PFSK-1 (cell line): ENCODE measurements around the gene MAD1L1.

Source experiments
- FOXP2 ChIP-seq: optimal IDR thresholded peaks from 2 replicates; pipeline ENCODE3; 2011; ENCODE audit warnings: borderline replicate concordance, control low read depth, inconsistent platforms; ENCODE audit not compliant: insufficient read depth; ENCODE audit errors: extremely low read length, extremely low read depth
- POLR2AphosphoS5 ChIP-seq: IDR thresholded peaks from 2 replicates; pipeline ENCODE4 v1.6.1; 2012; ENCODE audit warnings: low read depth, mild to moderate bottlenecking, control low read depth, low read length, moderate library complexity
- SIN3A ChIP-seq: IDR thresholded peaks from 2 replicates; pipeline ENCODE4 v1.6.1; 2012; ENCODE audit warnings: mild to moderate bottlenecking, low read length, moderate library complexity, borderline replicate concordance; ENCODE audit not compliant: insufficient read depth
- TAF1 ChIP-seq: IDR thresholded peaks from 2 replicates; pipeline ENCODE4 v1.6.1; 2012; ENCODE audit warnings: low read length, control low read depth, borderline replicate concordance; ENCODE audit not compliant: insufficient read depth
- TF ChIP-seq, protein P1 (sequence below), 2 experiments: IDR thresholded peaks; 2 replicates each; pipeline versions ENCODE4 v1.6.1 to v1.8.0; 2011 to 2012; ENCODE audit warnings: low read depth in 2 of 2, low read length in 2 of 2, control low read depth in 1 of 2, inconsistent platforms in 1 of 2, mild to moderate bottlenecking in 1 of 2, moderate library complexity in 1 of 2; ENCODE audit not compliant: insufficient read depth in 1 of 2

MAD1L1 gene

DNA sequence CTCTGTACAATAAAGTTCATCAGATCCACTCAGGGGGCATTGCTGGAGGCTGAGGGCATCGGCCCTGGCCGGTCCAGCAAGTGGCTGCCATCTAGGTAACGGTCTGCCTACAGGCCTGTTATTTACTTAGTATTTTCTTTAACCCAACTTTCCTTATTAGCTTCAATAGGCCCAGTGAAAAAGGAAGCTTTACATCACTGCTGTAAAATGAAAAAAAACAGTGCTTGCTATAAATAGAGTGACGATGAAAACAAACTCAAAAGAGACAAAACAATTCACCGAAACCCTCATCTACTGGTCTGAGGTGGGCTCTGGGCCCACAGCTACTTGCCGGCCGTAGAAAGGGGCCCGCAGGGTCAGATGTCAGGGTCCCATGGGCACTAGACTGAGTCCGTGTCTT, 370.2 kb downstream of the MAD1L1 start:
- no peak for TF ChIP-seq TAF1
- TF ChIP-seq, protein P1, sequence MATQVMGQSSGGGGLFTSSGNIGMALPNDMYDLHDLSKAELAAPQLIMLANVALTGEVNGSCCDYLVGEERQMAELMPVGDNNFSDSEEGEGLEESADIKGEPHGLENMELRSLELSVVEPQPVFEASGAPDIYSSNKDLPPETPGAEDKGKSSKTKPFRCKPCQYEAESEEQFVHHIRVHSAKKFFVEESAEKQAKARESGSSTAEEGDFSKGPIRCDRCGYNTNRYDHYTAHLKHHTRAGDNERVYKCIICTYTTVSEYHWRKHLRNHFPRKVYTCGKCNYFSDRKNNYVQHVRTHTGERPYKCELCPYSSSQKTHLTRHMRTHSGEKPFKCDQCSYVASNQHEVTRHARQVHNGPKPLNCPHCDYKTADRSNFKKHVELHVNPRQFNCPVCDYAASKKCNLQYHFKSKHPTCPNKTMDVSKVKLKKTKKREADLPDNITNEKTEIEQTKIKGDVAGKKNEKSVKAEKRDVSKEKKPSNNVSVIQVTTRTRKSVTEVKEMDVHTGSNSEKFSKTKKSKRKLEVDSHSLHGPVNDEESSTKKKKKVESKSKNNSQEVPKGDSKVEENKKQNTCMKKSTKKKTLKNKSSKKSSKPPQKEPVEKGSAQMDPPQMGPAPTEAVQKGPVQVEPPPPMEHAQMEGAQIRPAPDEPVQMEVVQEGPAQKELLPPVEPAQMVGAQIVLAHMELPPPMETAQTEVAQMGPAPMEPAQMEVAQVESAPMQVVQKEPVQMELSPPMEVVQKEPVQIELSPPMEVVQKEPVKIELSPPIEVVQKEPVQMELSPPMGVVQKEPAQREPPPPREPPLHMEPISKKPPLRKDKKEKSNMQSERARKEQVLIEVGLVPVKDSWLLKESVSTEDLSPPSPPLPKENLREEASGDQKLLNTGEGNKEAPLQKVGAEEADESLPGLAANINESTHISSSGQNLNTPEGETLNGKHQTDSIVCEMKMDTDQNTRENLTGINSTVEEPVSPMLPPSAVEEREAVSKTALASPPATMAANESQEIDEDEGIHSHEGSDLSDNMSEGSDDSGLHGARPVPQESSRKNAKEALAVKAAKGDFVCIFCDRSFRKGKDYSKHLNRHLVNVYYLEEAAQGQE (IDR thresholded peaks at IDR 0.05; ENCODE audit: insufficient read depth in 1 of 2, low read depth in 2 of 2, low read length in 2 of 2): no peak
- no peak for TF ChIP-seq SIN3A
- no peak for TF ChIP-seq FOXP2
- TF ChIP-seq POLR2AphosphoS5: no peak

DNA sequence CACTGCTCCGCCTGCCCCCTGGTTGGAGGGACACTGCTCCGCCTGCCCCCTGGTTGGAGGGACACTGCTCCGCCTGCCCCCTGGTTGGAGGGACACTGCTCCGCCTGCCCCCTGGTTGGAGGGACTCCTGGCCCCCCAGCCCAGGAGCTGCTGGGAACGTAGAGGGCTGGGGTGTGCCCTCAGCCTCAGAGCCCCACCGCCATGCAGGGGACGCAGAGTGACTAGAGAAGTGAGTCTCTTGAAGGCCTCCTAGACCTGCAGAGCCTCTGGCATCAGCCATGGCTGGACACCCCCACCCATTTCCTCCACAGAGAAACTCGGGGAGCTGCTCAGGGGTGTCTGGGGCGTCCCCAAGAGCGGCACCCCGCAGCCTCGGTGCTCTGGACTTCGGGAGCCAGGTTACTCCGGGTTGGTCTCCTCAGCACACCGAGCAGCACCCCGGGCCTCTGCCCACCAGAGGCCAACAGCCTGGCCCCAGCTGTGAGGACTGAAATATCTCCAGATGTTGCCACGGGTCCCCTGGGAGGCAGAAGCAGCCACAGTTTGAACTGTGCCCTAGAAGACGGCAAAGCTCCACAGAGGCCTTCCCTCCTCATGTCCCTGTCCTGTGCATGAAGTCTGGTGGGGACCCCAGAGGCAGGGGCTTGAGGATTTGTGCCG, 370.8 kb downstream of the MAD1L1 start:
- TF ChIP-seq TAF1 (no peak), SIN3A (no peak), FOXP2 (no peak), POLR2AphosphoS5 (no peak)
- TF ChIP-seq, protein P1 (IDR thresholded peaks at IDR 0.05; ENCODE audit: insufficient read depth in 1 of 2, low read depth in 2 of 2, low read length in 2 of 2): no peak

DNA sequence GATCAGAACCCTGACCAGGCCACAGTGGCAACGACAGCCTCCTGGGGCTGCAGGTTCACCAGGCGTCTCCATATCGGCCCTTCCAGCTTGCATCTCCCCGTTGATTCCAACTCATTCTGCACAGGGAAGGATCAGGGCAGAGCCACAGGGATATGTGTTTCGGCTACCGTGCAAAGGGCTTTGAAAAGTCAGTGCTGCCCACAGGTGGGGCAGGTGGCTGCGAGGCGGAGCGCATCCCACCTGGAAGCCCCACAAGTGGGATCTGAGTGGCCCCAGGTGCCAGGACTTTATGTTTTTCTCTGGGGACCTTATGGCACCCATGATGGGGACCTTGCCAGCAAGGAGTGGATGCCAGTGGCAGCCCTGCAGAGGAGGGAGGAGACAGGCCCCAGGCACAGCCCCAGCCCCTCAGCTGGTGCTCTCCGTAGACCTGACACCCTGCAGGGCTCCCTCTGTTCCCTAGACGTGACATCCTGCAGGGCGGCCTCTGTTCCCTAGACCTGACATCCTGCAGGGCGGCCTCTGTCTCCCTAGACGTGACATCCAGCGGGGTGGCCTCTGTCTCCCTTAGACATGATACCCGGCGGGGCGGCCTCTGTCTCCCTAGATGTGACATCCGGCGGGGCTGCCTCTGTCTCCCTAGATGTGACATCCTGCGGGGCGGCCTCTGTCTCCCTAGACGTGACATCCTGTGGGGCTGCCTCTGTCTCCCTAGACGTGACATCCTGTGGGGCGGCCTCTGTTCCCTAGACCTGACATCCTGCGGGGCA, 373.3 kb downstream of the MAD1L1 start:
- TF ChIP-seq POLR2AphosphoS5: no peak
- no peak for TF ChIP-seq TAF1
- TF ChIP-seq, protein P1 (IDR thresholded peaks at IDR 0.05; ENCODE audit: insufficient read depth in 1 of 2, low read depth in 2 of 2, low read length in 2 of 2): no peak
- TF ChIP-seq SIN3A: no peak

DNA sequence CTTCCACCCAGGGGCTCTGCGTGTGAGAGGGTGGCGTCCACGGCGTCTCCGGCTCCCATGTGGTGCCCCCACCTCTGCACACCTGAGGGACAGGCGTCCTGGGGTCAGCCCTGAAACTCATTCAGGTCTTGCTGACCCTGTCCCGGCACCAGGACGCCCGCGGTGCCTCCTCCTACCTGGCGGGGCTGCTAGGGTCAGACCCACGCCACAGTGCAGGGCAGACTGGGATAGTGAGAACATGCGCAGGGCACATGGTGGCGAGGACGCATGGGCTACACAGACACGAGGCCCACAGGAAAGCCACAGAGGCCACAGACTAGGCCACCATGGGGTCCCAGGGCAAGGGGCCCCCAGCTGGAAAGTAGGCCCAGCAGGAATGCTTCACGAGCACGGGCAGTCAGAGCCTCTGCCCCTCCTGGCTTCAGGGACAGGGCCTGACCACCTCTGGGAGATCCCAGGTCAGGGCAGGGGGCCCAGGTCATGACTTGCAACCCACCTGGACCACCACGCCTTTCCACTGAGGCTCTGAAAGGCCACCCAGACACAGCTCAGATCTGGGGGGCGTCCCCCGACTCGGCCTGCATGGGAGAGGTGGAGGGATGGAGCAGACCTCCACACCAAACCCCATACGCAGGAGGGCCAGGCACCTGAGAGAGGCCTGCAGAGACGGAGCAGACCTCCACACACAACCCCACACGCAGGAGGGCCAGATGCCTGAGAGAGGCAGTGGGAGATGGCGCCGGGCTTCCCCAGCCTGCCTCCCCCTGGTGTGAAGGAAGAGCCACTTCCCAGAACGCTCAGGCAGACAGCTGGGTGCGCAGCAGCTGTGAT, 374.1 kb downstream of the MAD1L1 start:
- no peak for TF ChIP-seq POLR2AphosphoS5
- TF ChIP-seq, protein P1 (IDR thresholded peaks at IDR 0.05; ENCODE audit: insufficient read depth in 1 of 2, low read depth in 2 of 2, low read length in 2 of 2): no peak
- no peak for TF ChIP-seq TAF1
- TF ChIP-seq SIN3A: no peak
- TF ChIP-seq FOXP2: no peak
